GM12874 (cell line): ENCODE data around the gene ZPBP.
A peak's percentile ranks its signal among the peaks of the same experiment; 100 is the strongest.

Experiments
- CTCF ChIP-seq: IDR thresholded peaks from 2 replicates; pipeline ENCODE4 v1.5.1; 2011; ENCODE audit warnings: low read depth, mild to moderate bottlenecking, control low read depth, low read length, moderate library complexity; ENCODE audit not compliant: insufficient read depth

Gene ZPBP

GRCh38 chr7:50073093-50073492 lies 20.0 kb downstream of the ZPBP start:
- TF ChIP-seq CTCF = no peak

DNA sequence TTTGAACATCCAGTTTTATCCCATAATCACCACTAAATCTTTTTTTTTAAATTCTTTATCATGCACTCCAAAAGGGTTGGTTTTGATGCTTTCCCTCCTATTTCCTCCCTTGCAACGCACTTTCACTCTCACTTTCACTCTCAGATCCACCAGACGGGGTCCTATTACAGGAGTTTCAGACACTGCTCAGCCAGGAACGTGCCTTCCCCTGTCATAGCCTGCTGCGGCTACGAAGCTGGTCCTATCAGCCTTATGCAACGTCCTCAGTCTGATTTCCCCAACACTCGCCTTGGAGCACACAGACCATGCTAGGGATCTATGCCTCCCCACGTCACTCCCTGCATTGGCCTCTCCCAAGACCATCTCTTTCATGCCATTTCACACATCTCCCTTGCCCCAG lies 23.4 kb downstream of the ZPBP start:
- TF ChIP-seq CTCF = no peak

DNA sequence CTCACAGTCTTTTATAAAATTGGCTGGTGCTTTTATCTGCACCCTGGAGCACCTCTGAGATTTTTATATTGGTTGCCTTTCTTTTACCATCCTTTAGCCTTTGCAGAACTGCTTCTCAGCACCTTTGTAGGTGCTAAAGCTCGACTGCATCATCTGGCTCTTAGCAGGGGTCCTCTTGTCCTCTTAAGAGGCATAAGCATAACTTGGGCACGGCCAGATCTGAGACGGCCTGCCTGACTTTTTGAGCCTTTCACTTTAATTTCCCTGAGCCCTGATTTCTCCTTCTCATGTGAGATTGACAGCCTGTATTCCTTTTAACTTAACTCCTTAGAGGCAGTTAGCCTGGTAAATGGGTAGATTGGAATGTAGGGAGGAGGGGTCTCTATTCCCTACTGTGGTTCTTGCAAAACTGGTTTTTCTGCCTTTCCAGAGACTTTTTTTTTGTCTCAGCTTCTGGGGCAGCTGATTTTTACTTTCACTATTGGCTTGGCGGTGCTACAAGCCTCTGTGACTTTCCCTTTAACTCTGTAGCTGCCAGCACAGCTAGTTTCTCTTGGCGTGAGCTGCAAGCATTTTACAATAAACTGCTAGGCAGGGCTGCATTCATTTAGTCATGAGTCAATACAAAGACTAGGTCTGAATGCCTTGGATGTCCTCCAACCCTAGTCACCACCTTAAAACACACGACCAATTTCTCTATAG lies 24.0 kb downstream of the ZPBP start:
- TF ChIP-seq CTCF = no peak

GRCh38 chr7:50068026-50068425 lies 25.0 kb downstream of the ZPBP start:
- TF ChIP-seq CTCF = peak; percentile 38; the same call in 1 of the 2 replicates

- no peak for TF ChIP-seq CTCF
These were observed 30.1 kb downstream of the ZPBP start for GRCh38 chr7:50062951-50063350.

DNA sequence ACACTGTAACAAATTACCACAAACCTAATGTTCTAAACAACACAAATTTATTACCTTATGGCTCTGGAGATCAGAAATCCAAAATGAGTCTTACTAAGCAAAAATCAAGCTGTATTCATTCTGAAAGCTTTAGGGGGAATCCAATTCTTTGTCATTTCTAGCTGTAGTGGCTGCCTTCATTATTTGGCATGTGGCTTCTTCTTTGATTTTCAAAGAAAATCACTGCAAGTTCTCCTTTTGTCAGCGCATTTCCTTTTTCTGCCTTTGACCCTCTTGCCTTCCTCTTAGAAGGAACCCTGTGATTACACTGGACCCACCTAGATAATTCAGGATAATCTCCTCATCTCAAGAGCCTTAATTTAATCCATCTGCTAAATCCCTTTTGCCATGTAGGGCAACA lies 36.9 kb downstream of the ZPBP start:
- TF ChIP-seq CTCF = no peak

- TF ChIP-seq CTCF = no peak
These were observed 45.3 kb downstream of the ZPBP start for GRCh38 chr7:50047716-50048115.

GRCh38 chr7:50037086-50037485 lies 56.0 kb downstream of the ZPBP start:
- TF ChIP-seq CTCF = no peak
